GM23248 (cell line): ENCODE results near the gene ANO2.

Experiments used
- EZH2 ChIP-seq: fragments of 200-600 bp; sonication (generic); IDR thresholded peaks from 2 replicates; pipeline ENCODE4 v1.6.1; 2018; ENCODE audit warnings: antibody characterized with exemption, mild to moderate bottlenecking; ENCODE audit not compliant: insufficient read depth, poor library complexity, severe bottlenecking
- EZH2phosphoT487 ChIP-seq: fragments of 200-600 bp; sonication (generic); IDR thresholded peaks from 2 replicates; pipeline ENCODE4 v1.6.1; 2018; ENCODE audit warnings: antibody characterized with exemption, moderate library complexity, mild to moderate bottlenecking, low read depth; ENCODE audit not compliant: insufficient read depth

- TF ChIP-seq EZH2 (no peak), EZH2phosphoT487 (no peak)
Observed at GRCh38 chr12:5989621-5990020, 44.6 kb upstream of the ANO2 start.
